OCI-LY1 (cell line): ENCODE data around the gene ASMTL.
"Not testable (repeated sequence)": the region's sequence is repeated elsewhere in the genome, so short reads cannot be mapped to it uniquely, and the experiment has no call there.

Experiments used
- EZH2 ChIP-seq: fragments of 200-600 bp; sonication (generic), shearing (Covaris generic); IDR thresholded peaks from 2 replicates; pipeline ENCODE4 v1.8.0; 2017; ENCODE audit warnings: borderline replicate concordance, mixed run types, mild to moderate bottlenecking, antibody characterized with exemption, low read length, moderate library complexity, mixed read lengths
- TF ChIP-seq, protein P1 (sequence below): fragments of 200-600 bp; sonication (generic), shearing (Covaris generic); IDR thresholded peaks from 2 replicates; pipeline ENCODE4 v1.5.1; 2017; ENCODE audit warnings: mild to moderate bottlenecking, antibody characterized with exemption, low read length, moderate library complexity, mixed read lengths

DNA sequence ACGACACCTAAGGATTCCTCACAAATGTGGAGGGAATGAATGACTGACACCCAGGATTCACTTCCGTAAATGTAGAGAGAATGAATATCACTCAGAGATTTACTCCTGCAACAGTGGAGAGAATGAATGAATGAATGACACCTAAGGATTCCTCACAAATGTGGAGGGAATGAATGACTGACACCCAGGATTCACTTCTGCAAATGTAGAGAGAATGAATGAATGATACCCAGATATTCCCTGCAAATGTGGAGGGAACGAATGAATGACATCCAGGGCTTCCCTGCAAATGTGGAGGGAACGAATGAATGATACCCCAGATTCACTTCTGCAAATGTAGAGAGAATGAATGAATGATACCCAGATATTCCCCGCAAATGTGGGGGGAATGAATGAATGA lies 36.6 kb upstream of the ASMTL start:
- TF ChIP-seq, protein P1, sequence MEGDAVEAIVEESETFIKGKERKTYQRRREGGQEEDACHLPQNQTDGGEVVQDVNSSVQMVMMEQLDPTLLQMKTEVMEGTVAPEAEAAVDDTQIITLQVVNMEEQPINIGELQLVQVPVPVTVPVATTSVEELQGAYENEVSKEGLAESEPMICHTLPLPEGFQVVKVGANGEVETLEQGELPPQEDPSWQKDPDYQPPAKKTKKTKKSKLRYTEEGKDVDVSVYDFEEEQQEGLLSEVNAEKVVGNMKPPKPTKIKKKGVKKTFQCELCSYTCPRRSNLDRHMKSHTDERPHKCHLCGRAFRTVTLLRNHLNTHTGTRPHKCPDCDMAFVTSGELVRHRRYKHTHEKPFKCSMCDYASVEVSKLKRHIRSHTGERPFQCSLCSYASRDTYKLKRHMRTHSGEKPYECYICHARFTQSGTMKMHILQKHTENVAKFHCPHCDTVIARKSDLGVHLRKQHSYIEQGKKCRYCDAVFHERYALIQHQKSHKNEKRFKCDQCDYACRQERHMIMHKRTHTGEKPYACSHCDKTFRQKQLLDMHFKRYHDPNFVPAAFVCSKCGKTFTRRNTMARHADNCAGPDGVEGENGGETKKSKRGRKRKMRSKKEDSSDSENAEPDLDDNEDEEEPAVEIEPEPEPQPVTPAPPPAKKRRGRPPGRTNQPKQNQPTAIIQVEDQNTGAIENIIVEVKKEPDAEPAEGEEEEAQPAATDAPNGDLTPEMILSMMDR, result not testable (repeated sequence)
- TF ChIP-seq EZH2, result not testable (repeated sequence)
